Smooth muscle cell (in vitro differentiated cells): ENCODE results near the gene WHRN. TPM values are rescaled to one million over a fixed set of nuclear protein-coding genes. Genes with fewer than 3 reads are reported as not detected.

ENCODE experiments used
- DNase-seq: peaks from one replicate; lab custom pipeline; 2025; ENCODE audit not compliant: unreplicated experiment; lab: John Stamatoyannopoulos, UW
- H2AFZ ChIP-seq: fragments of 200-600 bp; sonication (generic); 2 replicates; pipeline ENCODE4 v1.6.0; 2016; ENCODE audit warnings: antibody characterized with exemption, low read depth, mild to moderate bottlenecking
- H3F3A ChIP-seq: fragments of 200-600 bp; sonication (generic); 2 replicates; pipeline ENCODE4 v1.6.0; 2017; ENCODE audit warnings: antibody characterized with exemption, low read depth
- H3K27ac ChIP-seq: fragments of 200-600 bp; sonication (generic); 2 replicates; pipeline ENCODE4 v1.5.1; 2016; ENCODE audit warnings: low read depth, mild to moderate bottlenecking
- H3K27me3 ChIP-seq: fragments of 200-600 bp; sonication (generic); 2 replicates; pipeline ENCODE4 v1.6.1; 2016; ENCODE audit warnings: low read depth, mild to moderate bottlenecking
- H3K36me3 ChIP-seq: fragments of 200-600 bp; sonication (generic); 2 replicates; pipeline ENCODE4 v1.5.1; 2016; ENCODE audit warnings: low read depth
- H3K4me1 ChIP-seq: fragments of 200-600 bp; sonication (generic); 2 replicates; pipeline ENCODE4 v1.5.1; 2016; ENCODE audit warnings: low read depth
- H3K4me2 ChIP-seq: fragments of 200-600 bp; sonication (generic); 2 replicates; pipeline ENCODE4 v1.6.0; 2016; ENCODE audit warnings: mild to moderate bottlenecking
- H3K4me3 ChIP-seq: fragments of 200-600 bp; sonication (generic); 2 replicates; pipeline ENCODE4 v1.5.1; 2016; ENCODE audit warnings: mild to moderate bottlenecking
- H3K79me2 ChIP-seq: fragments of 200-600 bp; sonication (generic); 2 replicates; pipeline ENCODE4 v1.6.0; 2016; ENCODE audit warnings: low read depth, mild to moderate bottlenecking
- H3K9ac ChIP-seq: fragments of 200-600 bp; sonication (generic); 2 replicates; pipeline ENCODE4 v1.6.0; 2016; ENCODE audit warnings: low read depth
- H3K9me3 ChIP-seq: fragments of 200-600 bp; sonication (generic); replicated peaks from 2 replicates; pipeline ENCODE4 v1.5.1; 2016; ENCODE audit warnings: low read depth
- H4K20me1 ChIP-seq: fragments of 200-600 bp; sonication (generic); 2 replicates; pipeline ENCODE4 v1.6.0; 2016; ENCODE audit warnings: low read depth
- WGBS: methylation state at CpG from one replicate; pipeline ENCODE4 v1.1.7; 2016; ENCODE audit warnings: low lambda C conversion rate; 5-methylcytosine and 5-hydroxymethylcytosine counted together
- polyA plus RNA-seq: library from polyadenylated mRNA; unstranded; fragments of >200 nt; fragmentation: Nextera tagmentation; extraction: Ambion mirVana; gene quantifications from 2 replicates; pipeline ENCODE4 v1.2.1, GENCODE V29; 2016
- total RNA-seq: library from RNA; depleted of rRNA; stranded (reverse); fragments of >200 nt; gene quantifications from 2 replicates; pipeline ENCODE4 v1.2.3, GENCODE V29; 2014
- TF ChIP-seq, protein P1 (sequence below): fragments of 200-600 bp; sonication (generic); IDR thresholded peaks from 2 replicates; pipeline ENCODE4 v1.5.1; 2017; ENCODE audit warnings: borderline replicate concordance, mild to moderate bottlenecking, antibody characterized with exemption; ENCODE audit not compliant: insufficient read depth, poor library complexity, severe bottlenecking

WHRN gene
- total and polyA plus RNA-seq, 2 experiments from 2014 or later, result 3.6 to 12.9 TPM

- peak within 1 kb of the TSS; percentile 93 for H3K4me2 ChIP-seq
- H2AFZ ChIP-seq, result peak within 1 kb of the TSS; percentile 56
- H3K79me2 ChIP-seq, result peaks cover 49% of the 10 kb centered on the region
- H3K4me3 ChIP-seq, result peak within 1 kb of the TSS; percentile 59
- peak; percentile 43 for DNase-seq
- H3K9ac ChIP-seq, result peak within 1 kb of the TSS; percentile 71
- peaks cover 18% of the 10 kb centered on the region for H3F3A ChIP-seq
- H3K27ac ChIP-seq, result peak within 1 kb of the TSS; percentile 92
- 6% methylated on average over 25 of the region's 25 CpGs for WGBS
- H3K36me3 ChIP-seq, result no peaks in the 10 kb centered on the region
- peaks cover 9% of the 10 kb centered on the region for H4K20me1 ChIP-seq
- TF ChIP-seq, protein P1, sequence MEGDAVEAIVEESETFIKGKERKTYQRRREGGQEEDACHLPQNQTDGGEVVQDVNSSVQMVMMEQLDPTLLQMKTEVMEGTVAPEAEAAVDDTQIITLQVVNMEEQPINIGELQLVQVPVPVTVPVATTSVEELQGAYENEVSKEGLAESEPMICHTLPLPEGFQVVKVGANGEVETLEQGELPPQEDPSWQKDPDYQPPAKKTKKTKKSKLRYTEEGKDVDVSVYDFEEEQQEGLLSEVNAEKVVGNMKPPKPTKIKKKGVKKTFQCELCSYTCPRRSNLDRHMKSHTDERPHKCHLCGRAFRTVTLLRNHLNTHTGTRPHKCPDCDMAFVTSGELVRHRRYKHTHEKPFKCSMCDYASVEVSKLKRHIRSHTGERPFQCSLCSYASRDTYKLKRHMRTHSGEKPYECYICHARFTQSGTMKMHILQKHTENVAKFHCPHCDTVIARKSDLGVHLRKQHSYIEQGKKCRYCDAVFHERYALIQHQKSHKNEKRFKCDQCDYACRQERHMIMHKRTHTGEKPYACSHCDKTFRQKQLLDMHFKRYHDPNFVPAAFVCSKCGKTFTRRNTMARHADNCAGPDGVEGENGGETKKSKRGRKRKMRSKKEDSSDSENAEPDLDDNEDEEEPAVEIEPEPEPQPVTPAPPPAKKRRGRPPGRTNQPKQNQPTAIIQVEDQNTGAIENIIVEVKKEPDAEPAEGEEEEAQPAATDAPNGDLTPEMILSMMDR, result no peak
- peaks cover 39% of the 10 kb centered on the region for H3K4me1 ChIP-seq
- H3K9me3 ChIP-seq, result no peaks in the 10 kb centered on the region
- H3K27me3 ChIP-seq, result no peaks in the 10 kb centered on the region
Measured at GRCh38 chr9:114387680-114388356, 117.5 kb downstream of the WHRN start, which contains the start of gene AKNA. TSS of gene AKNA (minus strand) at chr9:114387982. CDS start at chr9:114381333, 6,649 bp downstream.

DNA sequence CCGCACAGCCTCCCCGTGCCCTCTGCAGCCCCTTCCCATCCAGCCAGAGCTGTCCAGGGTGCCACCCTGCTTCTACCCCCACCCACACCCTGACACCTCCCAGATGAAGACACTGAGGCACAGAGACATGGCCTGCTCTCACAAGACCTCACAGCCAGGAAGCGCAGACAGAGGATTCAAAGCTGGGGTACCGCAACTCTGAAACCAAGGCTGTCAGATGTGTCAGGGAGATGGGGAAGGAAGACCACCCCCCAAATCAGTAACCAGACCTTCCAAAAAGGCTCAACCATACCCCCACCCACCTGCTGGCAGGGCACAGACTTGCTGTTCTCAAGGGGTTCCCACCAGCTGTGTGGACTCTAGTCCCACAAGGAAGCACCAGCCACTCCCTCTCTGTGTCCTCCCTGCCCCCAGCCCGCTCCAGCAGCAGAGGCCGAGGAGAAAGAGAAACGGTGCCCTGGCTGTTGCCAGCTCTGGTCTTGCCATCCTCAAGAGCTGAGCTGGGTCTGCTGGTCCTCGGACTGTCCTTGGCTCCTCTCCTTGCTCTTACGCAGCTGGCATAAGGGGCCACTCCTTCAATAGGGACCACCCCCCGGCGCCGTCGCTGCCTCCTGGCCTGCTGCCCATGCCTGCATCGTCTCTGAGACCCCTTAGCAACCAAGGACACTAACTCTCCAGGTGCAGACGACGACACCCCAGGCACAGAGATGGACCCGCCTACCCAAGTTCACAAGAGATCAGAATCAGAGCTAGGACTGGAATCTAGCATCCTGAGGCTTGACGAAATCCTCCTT, 118.2 kb downstream of the WHRN start:
- peaks cover 18% of the 10 kb centered on the region for H3F3A ChIP-seq
- H3K4me2 ChIP-seq, result peak overlapping the region; percentile 93
- H3K9me3 ChIP-seq, result no peaks in the 10 kb centered on the region
- TF ChIP-seq, protein P1, result no peak
- H3K36me3 ChIP-seq, result no peaks in the 10 kb centered on the region
- WGBS, result 52% methylated on average over 18 of the region's 18 CpGs
- peaks cover 39% of the 10 kb centered on the region for H3K4me1 ChIP-seq
- H4K20me1 ChIP-seq, result peaks cover 9% of the 10 kb centered on the region
- DNase-seq, result no peak
- H3K79me2 ChIP-seq, result peaks cover 51% of the 10 kb centered on the region
- H2AFZ ChIP-seq, result peak overlapping the region; percentile 56
- no peaks in the 10 kb centered on the region for H3K27me3 ChIP-seq
- peak overlapping the region; percentile 59 for H3K4me3 ChIP-seq
- peak overlapping the region; percentile 92 for H3K27ac ChIP-seq
- H3K9ac ChIP-seq, result peak overlapping the region; percentile 71

- Histone ChIP-seq H3K79me2 (peaks cover 54% of the 10 kb centered on the region), H3K9ac (no peak overlapping the region), H4K20me1 (peaks cover 13% of the 10 kb centered on the region), H2AFZ (no peak overlapping the region), H3K4me3 (peak overlapping the region; percentile 59), H3K27ac (peak overlapping the region; percentile 92), H3K4me2 (peak overlapping the region; percentile 93), H3K27me3 (no peaks in the 10 kb centered on the region), H3K4me1 (peaks cover 39% of the 10 kb centered on the region), H3K36me3 (no peaks in the 10 kb centered on the region), H3F3A (peaks cover 18% of the 10 kb centered on the region), H3K9me3 (no peaks in the 10 kb centered on the region)
- DNase-seq, result no peak
- 76% methylated on average over 10 of the region's 10 CpGs for WGBS
- TF ChIP-seq, protein P1, result no peak
Measured at GRCh38 chr9:114386361-114386885, 118.8 kb downstream of the WHRN start.
